ENCODE results near the gene KLF18.

DNA sequence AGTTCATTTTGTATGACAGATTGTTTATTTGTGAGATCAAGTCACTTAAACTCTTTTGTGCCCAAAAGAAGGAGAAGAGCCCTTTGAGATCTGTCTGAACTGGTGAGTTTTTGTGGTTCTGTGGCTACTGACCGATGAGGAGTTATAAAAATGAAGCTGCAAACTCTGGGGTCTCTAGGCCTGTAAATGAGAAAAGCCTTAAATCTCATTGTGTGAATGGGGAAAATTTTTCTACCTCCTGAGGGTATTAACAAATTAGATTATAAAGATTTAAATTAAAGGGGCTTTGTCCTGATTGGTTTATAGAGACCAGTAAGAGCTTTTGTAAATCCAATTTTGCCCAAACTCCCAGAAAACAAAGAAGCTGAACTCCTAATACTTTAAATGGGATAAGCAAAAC is 32.5 kb downstream of the KLF18 start:
- TF ChIP-seq, protein P1, sequence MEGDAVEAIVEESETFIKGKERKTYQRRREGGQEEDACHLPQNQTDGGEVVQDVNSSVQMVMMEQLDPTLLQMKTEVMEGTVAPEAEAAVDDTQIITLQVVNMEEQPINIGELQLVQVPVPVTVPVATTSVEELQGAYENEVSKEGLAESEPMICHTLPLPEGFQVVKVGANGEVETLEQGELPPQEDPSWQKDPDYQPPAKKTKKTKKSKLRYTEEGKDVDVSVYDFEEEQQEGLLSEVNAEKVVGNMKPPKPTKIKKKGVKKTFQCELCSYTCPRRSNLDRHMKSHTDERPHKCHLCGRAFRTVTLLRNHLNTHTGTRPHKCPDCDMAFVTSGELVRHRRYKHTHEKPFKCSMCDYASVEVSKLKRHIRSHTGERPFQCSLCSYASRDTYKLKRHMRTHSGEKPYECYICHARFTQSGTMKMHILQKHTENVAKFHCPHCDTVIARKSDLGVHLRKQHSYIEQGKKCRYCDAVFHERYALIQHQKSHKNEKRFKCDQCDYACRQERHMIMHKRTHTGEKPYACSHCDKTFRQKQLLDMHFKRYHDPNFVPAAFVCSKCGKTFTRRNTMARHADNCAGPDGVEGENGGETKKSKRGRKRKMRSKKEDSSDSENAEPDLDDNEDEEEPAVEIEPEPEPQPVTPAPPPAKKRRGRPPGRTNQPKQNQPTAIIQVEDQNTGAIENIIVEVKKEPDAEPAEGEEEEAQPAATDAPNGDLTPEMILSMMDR (IDR thresholded peaks at IDR 0.05), result no peak
- TF ChIP-seq POLR2A (IDR thresholded peaks at IDR 0.05) (no peak), EP300 (IDR thresholded peaks at IDR 0.05) (no peak)

Data from ovary (tissue), 3 donors.